Mesenchymal stem cell (in vitro differentiated cells and primary cell): ENCODE data around the gene ZNF845.

ENCODE experiments used
- DNase-seq: peaks from one replicate; pipeline ENCODE4 v3.0.0-alpha.2; 2013
- H2AFZ ChIP-seq: one replicate; pipeline ENCODE4 v1.6.1; 2013; ENCODE audit warnings: low read depth, mild to moderate bottlenecking, control low read depth, inconsistent platforms, low read length, moderate library complexity
- H2AK5ac ChIP-seq: 2 replicates; pipeline ENCODE4 v1.6.1; 2013; ENCODE audit warnings: low read length, moderate library complexity, mild to moderate bottlenecking, inconsistent platforms; ENCODE audit not compliant: severe bottlenecking
- H2BK120ac ChIP-seq: one replicate; pipeline ENCODE4 v1.6.1; 2013; ENCODE audit warnings: low read depth, mild to moderate bottlenecking, inconsistent platforms, low read length, moderate library complexity
- H2BK12ac ChIP-seq, 2 experiments: one replicate each; pipeline ENCODE4 v1.6.1; 2013; ENCODE audit warnings: inconsistent platforms in 2 of 2, low read length in 2 of 2, mild to moderate bottlenecking in 2 of 2, moderate library complexity in 2 of 2, control low read depth in 1 of 2
- H2BK15ac ChIP-seq: one replicate; pipeline ENCODE4 v1.6.1; 2013; ENCODE audit warnings: mild to moderate bottlenecking, low read depth, inconsistent platforms; ENCODE audit not compliant: poor library complexity, severe bottlenecking
- H2BK5ac ChIP-seq: 2 replicates; pipeline ENCODE4 v1.6.1; 2013; ENCODE audit warnings: low read depth, mild to moderate bottlenecking, low read length, control low read depth, inconsistent platforms; ENCODE audit not compliant: poor library complexity, severe bottlenecking
- H3K14ac ChIP-seq, 2 experiments: one replicate each; pipeline ENCODE4 v1.6.1; 2013; ENCODE audit warnings: inconsistent platforms in 2 of 2, low read length in 2 of 2, control low read depth in 1 of 2, mild to moderate bottlenecking in 1 of 2, moderate library complexity in 1 of 2
- H3K18ac ChIP-seq, 2 experiments: one replicate each; pipeline ENCODE4 v1.6.1; 2013; ENCODE audit warnings: inconsistent platforms in 2 of 2, low read length in 2 of 2, control low read depth in 1 of 2, low read depth in 1 of 2, mild to moderate bottlenecking in 1 of 2
- H3K23ac ChIP-seq, 2 experiments: one replicate each; pipeline ENCODE4 v1.6.1; 2013; ENCODE audit warnings: inconsistent platforms in 2 of 2, low read length in 2 of 2, mild to moderate bottlenecking in 2 of 2, moderate library complexity in 2 of 2, control low read depth in 1 of 2
- H3K27ac ChIP-seq: 2 replicates; pipeline ENCODE4 v1.5.1; 2013; ENCODE audit warnings: mild to moderate bottlenecking, moderate library complexity, low read length, control low read depth, inconsistent platforms; ENCODE audit not compliant: poor library complexity, severe bottlenecking
- H3K27me3 ChIP-seq, 2 experiments: 2 replicates each; pipeline versions ENCODE4 v1.6.1 to v1.7.0; 2013; ENCODE audit warnings: low read length in 2 of 2, mild to moderate bottlenecking in 2 of 2, moderate library complexity in 2 of 2, control low read depth in 1 of 2, inconsistent platforms in 1 of 2; ENCODE audit not compliant: control insufficient read depth in 1 of 2, insufficient read depth in 1 of 2
- H3K36me3 ChIP-seq, 2 experiments: 2 replicates each; pipeline versions ENCODE4 v1.6.1 to v1.7.0; 2013; ENCODE audit warnings: low read length in 2 of 2, control low read depth in 1 of 2, inconsistent platforms in 1 of 2, low read depth in 1 of 2, mild to moderate bottlenecking in 1 of 2; ENCODE audit not compliant: insufficient read depth in 2 of 2, control insufficient read depth in 1 of 2
- H3K4ac ChIP-seq, 2 experiments: one replicate each; pipeline ENCODE4 v1.6.1; 2013; ENCODE audit warnings: inconsistent platforms in 2 of 2, low read length in 2 of 2, mild to moderate bottlenecking in 2 of 2, moderate library complexity in 2 of 2, control low read depth in 1 of 2, low read depth in 1 of 2
- H3K4me1 ChIP-seq: 2 replicates; pipeline ENCODE4 v1.6.1; 2013; ENCODE audit warnings: low read depth, low read length, control low read depth; ENCODE audit not compliant: control insufficient read depth, insufficient read depth
- H3K4me2 ChIP-seq: 2 replicates; pipeline ENCODE4 v1.6.1; 2013; ENCODE audit warnings: low read length, mild to moderate bottlenecking, inconsistent platforms; ENCODE audit not compliant: poor library complexity, severe bottlenecking
- H3K4me3 ChIP-seq, 2 experiments: 2 replicates each; pipeline versions ENCODE4 v1.5.1 to v1.7.0; 2013; ENCODE audit warnings: low read length in 2 of 2, mild to moderate bottlenecking in 2 of 2, control low read depth in 1 of 2, low read depth in 1 of 2; ENCODE audit not compliant: insufficient read depth in 1 of 2
- H3K79me1 ChIP-seq: replicated peaks from 2 replicates; pipeline ENCODE4 v1.6.1; 2013; ENCODE audit warnings: mild to moderate bottlenecking, control low read depth, low read length, inconsistent platforms; ENCODE audit not compliant: poor library complexity, severe bottlenecking
- H3K9ac ChIP-seq: 2 replicates; pipeline ENCODE4 v1.7.0; 2013; ENCODE audit warnings: mild to moderate bottlenecking, low read length, moderate library complexity
- H3K9me3 ChIP-seq: 2 replicates; pipeline ENCODE4 v1.7.0; 2013; ENCODE audit warnings: mild to moderate bottlenecking, low read length; ENCODE audit not compliant: control insufficient read depth
- H4K8ac ChIP-seq: one replicate; pipeline ENCODE4 v1.6.1; 2013; ENCODE audit warnings: inconsistent platforms, mild to moderate bottlenecking, low read length, moderate library complexity
- H4K91ac ChIP-seq: one replicate; pipeline ENCODE4 v1.6.1; 2013; ENCODE audit warnings: mild to moderate bottlenecking, low read length, inconsistent platforms
- WGBS: methylation state at CpG from one replicate; pipeline ENCODE4 v1.1.7; 2013; ENCODE audit warnings: mixed read lengths; 5-methylcytosine and 5-hydroxymethylcytosine counted together

Gene ZNF845

DNA sequence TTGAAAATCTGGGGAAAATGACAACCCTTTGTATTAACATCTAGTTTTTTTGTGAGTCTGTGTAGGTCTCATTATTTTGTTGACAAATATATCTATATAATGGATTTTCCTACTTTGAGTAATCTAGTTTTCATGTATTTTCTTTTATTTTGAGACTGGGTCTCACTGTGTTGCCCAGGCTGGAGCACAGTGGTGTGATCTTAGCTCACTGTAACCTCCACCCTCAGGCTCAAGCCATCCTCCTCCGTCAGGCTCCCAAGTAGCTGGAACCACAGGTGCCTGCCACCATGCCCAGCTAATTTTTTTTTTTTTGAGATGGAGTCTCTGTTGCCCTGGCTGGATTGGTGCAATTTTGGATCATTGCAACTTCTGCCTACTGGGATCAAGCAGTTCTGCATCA is 41.2 kb downstream of the ZNF845 start:
- no peak overlapping the region for H2BK12ac ChIP-seq
- H2BK120ac ChIP-seq = no peak overlapping the region
- no peak overlapping the region for H3K4me2 ChIP-seq
- no peak overlapping the region for H4K91ac ChIP-seq
- H3K18ac ChIP-seq = no peak overlapping the region
- no peak overlapping the region for H3K23ac ChIP-seq
- no peak overlapping the region for H2BK15ac ChIP-seq
- DNase-seq = no peak
- no peak overlapping the region for H3K4me3 ChIP-seq
- no peak overlapping the region for H3K4ac ChIP-seq
- no peaks in the 10 kb centered on the region for H3K27me3 ChIP-seq
- H4K8ac ChIP-seq = no peak overlapping the region
- no peak overlapping the region for H3K9ac ChIP-seq
- H3K27ac ChIP-seq = no peak overlapping the region
- H2AK5ac ChIP-seq = no peak overlapping the region
- H3K9me3 ChIP-seq = peaks cover 31% of the 10 kb centered on the region
- peaks cover 2% of the 10 kb centered on the region for H3K79me1 ChIP-seq
- no peak overlapping the region for H3K14ac ChIP-seq
- H2BK5ac ChIP-seq = no peak overlapping the region
- no peaks in the 10 kb centered on the region for H3K4me1 ChIP-seq
- WGBS = 75% methylated on average over 1 of the region's 1 CpG
- H3K36me3 ChIP-seq = peaks cover 14 to 38% of the 10 kb centered on the region in 2 experiments
- H2AFZ ChIP-seq = no peak overlapping the region

DNA sequence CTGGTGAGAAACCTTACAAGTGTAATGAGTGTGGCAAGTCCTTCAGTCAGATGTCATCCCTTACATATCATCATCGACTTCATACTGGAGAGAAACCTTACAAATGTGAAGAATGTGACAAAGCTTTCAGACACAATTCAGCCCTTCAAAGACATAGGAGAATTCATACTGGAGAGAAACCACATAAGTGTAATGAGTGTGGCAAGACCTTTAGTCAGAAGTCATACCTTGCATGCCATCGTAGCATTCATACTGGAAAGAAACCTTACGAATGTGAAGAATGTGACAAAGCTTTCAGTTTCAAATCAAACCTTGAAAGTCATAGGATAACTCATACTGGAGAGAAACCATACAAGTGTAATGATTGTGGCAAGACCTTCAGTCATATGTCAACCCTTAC is 47.8 kb downstream of the ZNF845 start:
- H3K4ac ChIP-seq = no peak overlapping the region
- no peak overlapping the region for H3K14ac ChIP-seq
- no peak overlapping the region for H2AK5ac ChIP-seq
- DNase-seq = no peak
- H3K36me3 ChIP-seq = peaks cover 21 to 26% of the 10 kb centered on the region in 2 experiments
- no peak overlapping the region for H3K4me2 ChIP-seq
- H3K27me3 ChIP-seq = no peaks in the 10 kb centered on the region
- WGBS = 100% methylated on average over 3 of the region's 3 CpGs
- no peaks in the 10 kb centered on the region for H3K79me1 ChIP-seq
- H3K4me1 ChIP-seq = no peaks in the 10 kb centered on the region
- H2AFZ ChIP-seq = no peak overlapping the region
- no peak overlapping the region for H4K91ac ChIP-seq
- H3K9ac ChIP-seq = no peak overlapping the region
- no peak overlapping the region for H2BK12ac ChIP-seq
- no peak overlapping the region for H3K27ac ChIP-seq
- no peak overlapping the region for H3K18ac ChIP-seq
- H2BK5ac ChIP-seq = no peak overlapping the region
- H3K4me3 ChIP-seq = no peak overlapping the region
- no peak overlapping the region for H4K8ac ChIP-seq
- no peak overlapping the region for H2BK15ac ChIP-seq
- no peak overlapping the region for H3K23ac ChIP-seq
- H2BK120ac ChIP-seq = no peak overlapping the region
- peaks cover 86% of the 10 kb centered on the region for H3K9me3 ChIP-seq

DNA sequence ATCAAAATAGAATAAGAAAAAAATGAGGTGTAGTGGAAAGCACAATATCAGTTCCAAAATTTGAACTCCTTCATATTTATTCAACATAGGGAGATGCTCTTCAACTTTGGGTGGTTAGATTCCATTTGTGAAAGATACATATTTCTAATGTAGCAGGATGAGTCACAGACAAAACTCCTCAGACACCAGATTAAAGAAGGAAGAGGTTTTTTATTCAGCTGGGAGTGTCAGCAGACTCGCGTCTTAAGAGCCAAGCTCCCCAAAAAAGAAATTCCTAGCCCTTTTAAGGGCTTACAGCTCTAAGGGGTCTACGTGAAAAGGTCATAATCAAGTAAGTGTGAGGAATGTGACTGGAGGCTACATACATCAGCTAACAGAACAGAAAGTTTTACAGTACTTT is 54.6 kb downstream of the ZNF845 start:
- Histone ChIP-seq H3K79me1 (no peaks in the 10 kb centered on the region), H3K4me3 (no peak overlapping the region), H2BK15ac (no peak overlapping the region), H3K9me3 (peaks cover 45% of the 10 kb centered on the region), H2BK120ac (no peak overlapping the region), H3K9ac (no peak overlapping the region), H3K36me3 (no peaks in the 10 kb centered on the region), H2BK12ac (no peak overlapping the region), H4K8ac (no peak overlapping the region), H3K14ac (no peak overlapping the region), H3K18ac (no peak overlapping the region), H3K4ac (no peak overlapping the region), H2BK5ac (no peak overlapping the region), H3K27me3 (no peaks in the 10 kb centered on the region), H2AFZ (no peak overlapping the region), H2AK5ac (no peak overlapping the region), H4K91ac (no peak overlapping the region), H3K4me1 (no peaks in the 10 kb centered on the region), H3K4me2 (no peak overlapping the region), H3K27ac (no peak overlapping the region), H3K23ac (no peak overlapping the region)
- no CpG with 5 or more reads among the region's 3 CpGs for WGBS
- no peak for DNase-seq

DNA sequence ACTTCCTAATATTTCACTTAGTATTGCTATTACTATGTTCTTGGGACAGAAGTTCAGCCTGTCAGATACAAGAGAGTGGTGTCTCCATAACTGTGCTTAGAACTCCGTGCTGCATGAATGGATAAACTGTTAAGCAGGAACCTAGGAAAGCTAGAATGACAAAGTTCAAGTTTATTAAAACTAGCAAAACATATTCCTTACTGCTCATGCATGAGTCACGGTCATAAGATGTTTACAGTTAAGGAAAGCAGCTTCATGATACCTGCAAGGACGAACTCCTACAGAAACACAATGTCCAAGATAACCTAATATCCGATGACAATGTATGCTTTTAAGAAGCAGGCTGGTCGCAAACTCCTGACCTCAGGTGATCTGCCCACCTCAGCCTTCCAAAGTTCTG is 55.4 kb downstream of the ZNF845 start:
- H3K36me3 ChIP-seq = no peaks in the 10 kb centered on the region
- no peak overlapping the region for H4K8ac ChIP-seq
- H4K91ac ChIP-seq = no peak overlapping the region
- H3K79me1 ChIP-seq = no peaks in the 10 kb centered on the region
- WGBS = 91% methylated on average over 5 of the region's 5 CpGs
- no peak overlapping the region for H3K18ac ChIP-seq
- peaks cover under 1% of the 10 kb centered on the region for H3K4me1 ChIP-seq
- H2BK15ac ChIP-seq = no peak overlapping the region
- DNase-seq = no peak
- no peak overlapping the region for H2BK12ac ChIP-seq
- H3K9ac ChIP-seq = no peak overlapping the region
- no peak overlapping the region for H2BK5ac ChIP-seq
- H3K4me3 ChIP-seq = no peak overlapping the region
- H3K27me3 ChIP-seq = no peaks in the 10 kb centered on the region
- no peak overlapping the region for H3K4ac ChIP-seq
- H3K27ac ChIP-seq = no peak overlapping the region
- H2AFZ ChIP-seq = no peak overlapping the region
- no peak overlapping the region for H3K4me2 ChIP-seq
- no peak overlapping the region for H2BK120ac ChIP-seq
- H3K14ac ChIP-seq = no peak overlapping the region
- peaks cover 37% of the 10 kb centered on the region for H3K9me3 ChIP-seq
- no peak overlapping the region for H2AK5ac ChIP-seq
- H3K23ac ChIP-seq = no peak overlapping the region
